Prostate gland (tissue), 2 donors: ENCODE data around the gene STK24.
"Not testable (repeated sequence)": the region's sequence is repeated elsewhere in the genome, so short reads cannot be mapped to it uniquely, and the experiment has no call there.

Experiments used
- CTCF ChIP-seq, 4 experiments: fragments of 200-600 bp in 2 of 4; fragments of 450-650 bp in 2 of 4; sonication (generic) in 2 of 4; IDR thresholded peaks; 1 replicate in 3 of 4; 2 replicates in 1 of 4; pipeline ENCODE4 v1.5.1; 2016 to 2019; ENCODE audit warnings: antibody characterized with exemption in 4 of 4, mild to moderate bottlenecking in 2 of 4, moderate library complexity in 2 of 4
- POLR2A ChIP-seq: fragments of 450-650 bp; IDR thresholded peaks from one replicate; pipeline ENCODE4 v1.6.1; 2016; ENCODE audit warnings: antibody characterized with exemption, mild to moderate bottlenecking
- POLR2AphosphoS5 ChIP-seq: sonication (generic); formaldehyde crosslinking; IDR thresholded peaks from one replicate; pipeline ENCODE4 v1.6.1; 2017; ENCODE audit warnings: antibody characterized with exemption

GRCh38 chr13:98624589-98624988 is 47.7 kb upstream of the STK24 start:
- TF ChIP-seq CTCF (IDR thresholded peaks at IDR 0.05); POLR2A; POLR2AphosphoS5: not testable (repeated sequence)
